Renal cortex interstitium (tissue), 11 donors: ENCODE data around the gene GMCL1. TPM values are rescaled to one million over a fixed set of nuclear protein-coding genes. Genes with fewer than 3 reads are reported as not detected.
"Not testable (repeated sequence)": the region's sequence is repeated elsewhere in the genome, so short reads cannot be mapped to it uniquely, and the experiment has no call there.

Experiments used
- DNase-seq, 11 donors: peaks; one replicate each; pipeline ENCODE4 v3.0.0-alpha.2; 2013; ENCODE audit warnings: low read depth in 9 of 11, low spot score in 4 of 11; ENCODE audit errors: extremely low read depth in 1 of 11
- polyA plus RNA-seq, 3 donors: library from polyadenylated mRNA; unstranded; fragments of 120-200 nt; gene quantifications; one replicate each; pipeline ENCODE4 v1.2.1, GENCODE V29; 2013; ENCODE audit not compliant: insufficient read length in 3 of 3

The GMCL1 gene
- polyA plus RNA-seq, 3 donors = 28.7 to 38.4 (median 32.6) TPM

GRCh38 chr2:69831354-69831905 is 2.0 kb downstream of the GMCL1 start:
- DNase-seq = no peak

GRCh38 chr2:69833752-69834151 is 4.3 kb downstream of the GMCL1 start:
- no peak for DNase-seq

GRCh38 chr2:69835666-69836065 is 6.2 kb downstream of the GMCL1 start:
- DNase-seq = no peak

GRCh38 chr2:69836316-69836715 is 6.9 kb downstream of the GMCL1 start:
- no peak for DNase-seq

- DNase-seq = no peak
Measured at GRCh38 chr2:69837533-69837932, 8.1 kb downstream of the GMCL1 start.

GRCh38 chr2:69843993-69844392 is 14.5 kb downstream of the GMCL1 start:
- no peak for DNase-seq

GRCh38 chr2:69844560-69844959 is 15.1 kb downstream of the GMCL1 start:
- DNase-seq = no peak

- no peak for DNase-seq
Measured at GRCh38 chr2:69846182-69847067, 17.0 kb downstream of the GMCL1 start.

- DNase-seq = no peak
Measured at GRCh38 chr2:69847068-69847828, 17.8 kb downstream of the GMCL1 start.

GRCh38 chr2:69848186-69848790 is 18.8 kb downstream of the GMCL1 start:
- no peak for DNase-seq

GRCh38 chr2:69858261-69858660 is 28.8 kb downstream of the GMCL1 start:
- DNase-seq = no peak

GRCh38 chr2:69863298-69863697 is 33.8 kb downstream of the GMCL1 start:
- DNase-seq = no peak

GRCh38 chr2:69888451-69888850 is 59.0 kb downstream of the GMCL1 start:
- no peak for DNase-seq

- no peak for DNase-seq
Measured at GRCh38 chr2:69889302-69889701, 59.8 kb downstream of the GMCL1 start.

GRCh38 chr2:69890881-69891280 is 61.4 kb downstream of the GMCL1 start:
- DNase-seq = no peak

GRCh38 chr2:69892838-69893424 is 63.5 kb downstream of the GMCL1 start:
- DNase-seq = not testable (repeated sequence)

GRCh38 chr2:69893684-69894551 is 64.5 kb downstream of the GMCL1 start, which contains the start of gene SNRNP27:
Gene SNRNP27, plus strand, starts transcription at chr2:69893956. Its CDS starts 29 bp downstream, at chr2:69893985.
- DNase-seq = peak in 10 of 11 donors; percentile 62 to 83 (median 74)

- not testable (repeated sequence) for DNase-seq
Measured at GRCh38 chr2:69894737-69895136, 65.3 kb downstream of the GMCL1 start.
